Loucy (cell line): Measurements from ENCODE around the gene ITPK1.

ENCODE experiments used
- H2AFZ ChIP-seq: fragments of 200-600 bp; sonication (generic); 2 replicates; pipeline ENCODE4 v1.6.0; 2016; ENCODE audit warnings: antibody characterized with exemption, mild to moderate bottlenecking, low read length, moderate library complexity
- H3F3A ChIP-seq: fragments of 200-600 bp; 2 replicates; pipeline ENCODE4 v1.6.0; 2016; ENCODE audit warnings: antibody characterized with exemption, low read depth, mild to moderate bottlenecking
- H3K27me3 ChIP-seq: fragments of 200-600 bp; sonication (generic); 2 replicates; pipeline ENCODE4 v1.6.1; 2014; ENCODE audit warnings: low read length, mild to moderate bottlenecking; ENCODE audit not compliant: insufficient read depth, poor library complexity, severe bottlenecking
- H3K36me3 ChIP-seq: fragments of 200-600 bp; sonication (generic); 2 replicates; pipeline ENCODE4 v1.6.1; 2016; ENCODE audit warnings: low read length; ENCODE audit not compliant: insufficient read depth
- H3K4me1 ChIP-seq: fragments of 200-600 bp; sonication (generic); 2 replicates; pipeline ENCODE4 v1.5.1; 2014; ENCODE audit warnings: low read length, mild to moderate bottlenecking; ENCODE audit not compliant: insufficient read depth, poor library complexity, severe bottlenecking
- H3K4me2 ChIP-seq: fragments of 200-600 bp; sonication (generic); 2 replicates; pipeline ENCODE4 v1.6.0; 2014; ENCODE audit warnings: antibody characterized with exemption, low read length, low read depth, mild to moderate bottlenecking; ENCODE audit not compliant: poor library complexity, severe bottlenecking
- H3K4me3 ChIP-seq: fragments of 200-600 bp; sonication (generic); 2 replicates; pipeline ENCODE4 v1.5.1; 2014; ENCODE audit warnings: low read length, mild to moderate bottlenecking, mixed read lengths; ENCODE audit not compliant: poor library complexity, severe bottlenecking
- H3K79me2 ChIP-seq: fragments of 200-600 bp; sonication (generic); 2 replicates; pipeline ENCODE4 v1.6.1; 2014; ENCODE audit warnings: low read length; ENCODE audit not compliant: insufficient read depth
- H3K9ac ChIP-seq: fragments of 200-600 bp; sonication (generic); 2 replicates; pipeline ENCODE4 v1.6.0; 2014; ENCODE audit warnings: mild to moderate bottlenecking, low read depth, low read length, moderate library complexity; ENCODE audit not compliant: poor library complexity, severe bottlenecking
- H3K9me2 ChIP-seq: fragments of 200-600 bp; sonication (generic); replicated peaks from 2 replicates; pipeline ENCODE4 v1.6.1; 2016; ENCODE audit warnings: low read depth, low read length, mixed read lengths
- H3K9me3 ChIP-seq: fragments of 200-600 bp; sonication (generic); 2 replicates; pipeline ENCODE4 v1.6.1; 2014; ENCODE audit warnings: mild to moderate bottlenecking, antibody characterized with exemption, low read length, low read depth; ENCODE audit not compliant: insufficient read depth
- H4K20me1 ChIP-seq: fragments of 200-600 bp; sonication (generic); 2 replicates; pipeline ENCODE4 v1.6.0; 2014; ENCODE audit warnings: antibody characterized with exemption, low read length, mild to moderate bottlenecking; ENCODE audit not compliant: insufficient read depth, poor library complexity, severe bottlenecking
- CTCF ChIP-seq: fragments of 200-600 bp; sonication (generic); conservative IDR thresholded peaks from 2 replicates; pipeline ENCODE4 v1.5.1; 2014; ENCODE audit warnings: mild to moderate bottlenecking, antibody characterized with exemption, low read length
- EZH2phosphoT487 ChIP-seq: fragments of 200-600 bp; IDR thresholded peaks from 2 replicates; pipeline ENCODE4 v1.6.1; 2018; ENCODE audit warnings: antibody characterized with exemption, mild to moderate bottlenecking, moderate library complexity, borderline replicate concordance

Gene ITPK1

GRCh38 chr14:93049315-93049714 is 66.4 kb downstream of the ITPK1 start:
- no peaks in the 10 kb centered on the region for H3F3A ChIP-seq
- H3K4me3 ChIP-seq = no peak overlapping the region
- no peaks in the 10 kb centered on the region for H3K9me3 ChIP-seq
- no peak overlapping the region for H3K9ac ChIP-seq
- peaks cover 18% of the 10 kb centered on the region; the same call in 1 of the 2 replicates for H3K79me2 ChIP-seq
- H2AFZ ChIP-seq = no peak overlapping the region
- no peaks in the 10 kb centered on the region for H3K9me2 ChIP-seq
- no peaks in the 10 kb centered on the region for H4K20me1 ChIP-seq
- TF ChIP-seq CTCF (no peak), EZH2phosphoT487 (no peak)
- no peaks in the 10 kb centered on the region for H3K27me3 ChIP-seq
- no peak overlapping the region for H3K4me2 ChIP-seq
- H3K36me3 ChIP-seq = peaks cover 7% of the 10 kb centered on the region; the same call in 1 of the 2 replicates
- H3K4me1 ChIP-seq = peaks cover 34% of the 10 kb centered on the region

- TF ChIP-seq EZH2phosphoT487 (no peak), CTCF (no peak)
- Histone ChIP-seq H3K4me3 (no peak overlapping the region), H2AFZ (no peak overlapping the region), H3K9me3 (no peaks in the 10 kb centered on the region), H3K36me3 (peaks cover 7% of the 10 kb centered on the region; the same call in 1 of the 2 replicates), H3K79me2 (peaks cover 22% of the 10 kb centered on the region; the same call in 1 of the 2 replicates), H3K27me3 (no peaks in the 10 kb centered on the region), H3K9me2 (no peaks in the 10 kb centered on the region), H3K9ac (no peak overlapping the region), H4K20me1 (no peaks in the 10 kb centered on the region), H3K4me2 (no peak overlapping the region), H3K4me1 (peaks cover 36% of the 10 kb centered on the region), H3F3A (no peaks in the 10 kb centered on the region)
Observed at GRCh38 chr14:93048843-93049242, 66.9 kb downstream of the ITPK1 start.

DNA sequence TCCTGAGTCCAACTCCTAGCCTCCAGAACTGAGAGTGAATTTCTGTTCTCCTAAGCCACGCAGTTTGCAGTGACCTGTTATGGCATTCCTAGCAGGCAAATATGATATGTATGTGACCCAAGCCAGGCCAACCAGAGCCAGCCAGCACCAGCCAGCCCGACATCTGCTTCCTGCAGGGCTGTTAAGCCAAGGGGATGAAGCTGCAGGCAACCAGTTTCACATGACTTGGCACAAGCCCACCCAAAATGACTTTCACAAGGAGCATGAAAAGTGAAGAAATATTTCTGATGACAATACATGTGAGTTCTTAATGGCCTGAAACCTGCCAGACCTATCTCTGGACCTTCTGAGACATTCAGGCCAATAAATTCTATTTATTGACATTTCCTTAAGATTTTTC is 68.1 kb downstream of the ITPK1 start:
- peaks cover 43% of the 10 kb centered on the region for H3K4me1 ChIP-seq

More for the DNA sequence above, 68.1 kb downstream of the ITPK1 start:
- H3K9ac ChIP-seq = no peak overlapping the region
- H3K4me2 ChIP-seq = no peak overlapping the region
- TF ChIP-seq EZH2phosphoT487 = no peak
- no peak for TF ChIP-seq CTCF
- H3K36me3 ChIP-seq = peaks cover 7% of the 10 kb centered on the region; the same call in 1 of the 2 replicates
- no peaks in the 10 kb centered on the region for H3K27me3 ChIP-seq
- H4K20me1 ChIP-seq = no peaks in the 10 kb centered on the region
- H2AFZ ChIP-seq = no peak overlapping the region
- no peaks in the 10 kb centered on the region for H3F3A ChIP-seq
- no peak overlapping the region for H3K4me3 ChIP-seq
- H3K9me2 ChIP-seq = no peaks in the 10 kb centered on the region
- H3K9me3 ChIP-seq = no peaks in the 10 kb centered on the region
- peaks cover 31% of the 10 kb centered on the region; the same call in 1 of the 2 replicates for H3K79me2 ChIP-seq
